ENCODE measurements around the gene CAMTA1.
"Not testable (repeated sequence)": the region's sequence is repeated elsewhere in the genome, so short reads cannot be mapped to it uniquely, and the experiment has no call there.

Gene CAMTA1

GRCh38 chr1:7592120-7592798, 807.0 kb downstream of the CAMTA1 start:
- no peak for DNase-seq

- no peak for DNase-seq
These were observed 808.9 kb downstream of the CAMTA1 start for GRCh38 chr1:7594002-7594713.

- DNase-seq = no peak
These were observed 809.6 kb downstream of the CAMTA1 start for GRCh38 chr1:7594714-7595295.

GRCh38 chr1:7595336-7595735, 810.1 kb downstream of the CAMTA1 start:
- no peak for DNase-seq

GRCh38 chr1:7596126-7596965, 811.1 kb downstream of the CAMTA1 start:
- no peak for DNase-seq

GRCh38 chr1:7598058-7598457, 812.8 kb downstream of the CAMTA1 start:
- DNase-seq = not testable (repeated sequence)

GRCh38 chr1:7604906-7605305, 819.7 kb downstream of the CAMTA1 start:
- DNase-seq = not testable (repeated sequence)

GRCh38 chr1:7606096-7606495, 820.8 kb downstream of the CAMTA1 start:
- DNase-seq = no peak

GRCh38 chr1:7607097-7607496, 821.8 kb downstream of the CAMTA1 start:
- DNase-seq = no peak

GRCh38 chr1:7608628-7609305, 823.5 kb downstream of the CAMTA1 start:
- no peak for DNase-seq

GRCh38 chr1:7609311-7609994, 824.2 kb downstream of the CAMTA1 start:
- DNase-seq = no peak

GRCh38 chr1:7610106-7610731, 825.0 kb downstream of the CAMTA1 start:
- no peak for DNase-seq

GRCh38 chr1:7610936-7611335, 825.7 kb downstream of the CAMTA1 start:
- no peak for DNase-seq

GRCh38 chr1:7611421-7612010, 826.3 kb downstream of the CAMTA1 start:
- no peak for DNase-seq

- no peak for DNase-seq
These were observed 828.0 kb downstream of the CAMTA1 start for GRCh38 chr1:7613106-7613850.

- DNase-seq = no peak
These were observed 828.6 kb downstream of the CAMTA1 start for GRCh38 chr1:7613851-7614205.

- DNase-seq = no peak
These were observed 829.4 kb downstream of the CAMTA1 start for GRCh38 chr1:7614576-7615074.

- DNase-seq = no peak
These were observed 829.9 kb downstream of the CAMTA1 start for GRCh38 chr1:7615138-7615537.

- no peak for DNase-seq
These were observed 831.0 kb downstream of the CAMTA1 start for GRCh38 chr1:7616076-7616832.

GRCh38 chr1:7616953-7617352, 831.7 kb downstream of the CAMTA1 start:
- DNase-seq = no peak

Data from NCI-H187 treated with DMSO at 0.1 percent for 48 hours (cell line).